ENCODE measurements around the gene FSTL5. TPM values are rescaled to one million over a fixed set of nuclear protein-coding genes. Genes with fewer than 3 reads are reported as not detected.

FSTL5 gene
- total and polyA plus RNA-seq, 9 of the 15 experiments (the other 6 are each of a cell fraction or from before 2014, with no cell fraction given), result 0.09 to 3.1 (median 0.50) TPM; not detected in 1

- TF ChIP-seq TAF15 (IDR thresholded peaks at IDR 0.05; ENCODE audit: low read depth, low read length) (no peak), ZNF511 (CRISPR knock-in tag; IDR thresholded peaks at IDR 0.05) (no peak), SRSF7 (optimal IDR thresholded peaks at IDR 0.05; ENCODE audit: low read depth, low read length) (no peak), ZBTB40 (IDR thresholded peaks at IDR 0.05) (no peak), ZBTB40 (CRISPR knock-in tag; IDR thresholded peaks at IDR 0.05) (no peak), BRF1 (IDR thresholded peaks at IDR 0.05; ENCODE audit: borderline replicate concordance, extremely low read depth, insufficient read length) (no peak), GTF2A2 (tag; IDR thresholded peaks at IDR 0.05) (no peak), HDAC6 (IDR thresholded peaks at IDR 0.05; ENCODE audit: low read depth, low read length) (no peak)
Observed at GRCh38 chr4:161926033-161926828, 237.6 kb downstream of the FSTL5 start (continued).
